Kidney epithelial cell (primary cell): ENCODE measurements around the gene CCER1. TPM values are rescaled to one million over a fixed set of nuclear protein-coding genes. Genes with fewer than 3 reads are reported as not detected.
A peak's percentile ranks its signal among the peaks of the same experiment; 100 is the strongest.

Experiments used
- DNase-seq: peaks from one replicate; pipeline ENCODE4 v3.0.0-alpha.2; 2010; ENCODE audit warnings: low read depth
- H3K27me3 ChIP-seq: 2 replicates; pipeline ENCODE4 v1.6.0; 2011; ENCODE audit warnings: low read length; ENCODE audit not compliant: control insufficient read depth, insufficient read depth
- H3K36me3 ChIP-seq: 2 replicates; pipeline ENCODE4 v1.5.1; 2011; ENCODE audit warnings: low read length; ENCODE audit not compliant: control insufficient read depth, insufficient read depth
- H3K4me3 ChIP-seq: 2 replicates; pipeline ENCODE4 v1.5.1; 2011; ENCODE audit warnings: low read depth, mild to moderate bottlenecking, control low read depth, low read length
- total RNA-seq: library from RNA; depleted of rRNA; stranded (reverse); fragments of >200 nt; gene quantifications from 2 replicates; pipeline ENCODE4 v1.2.3, GENCODE V29; 2015
- TF ChIP-seq, protein P1 (sequence below): IDR thresholded peaks from 2 replicates; pipeline ENCODE4 v1.5.1; 2011; ENCODE audit warnings: mild to moderate bottlenecking, moderate library complexity, low read length, control low read depth, inconsistent platforms; ENCODE audit not compliant: insufficient read depth, poor library complexity, severe bottlenecking

CCER1 gene
- total RNA-seq, 1 donor from 2014 or later, result not detected

DNA sequence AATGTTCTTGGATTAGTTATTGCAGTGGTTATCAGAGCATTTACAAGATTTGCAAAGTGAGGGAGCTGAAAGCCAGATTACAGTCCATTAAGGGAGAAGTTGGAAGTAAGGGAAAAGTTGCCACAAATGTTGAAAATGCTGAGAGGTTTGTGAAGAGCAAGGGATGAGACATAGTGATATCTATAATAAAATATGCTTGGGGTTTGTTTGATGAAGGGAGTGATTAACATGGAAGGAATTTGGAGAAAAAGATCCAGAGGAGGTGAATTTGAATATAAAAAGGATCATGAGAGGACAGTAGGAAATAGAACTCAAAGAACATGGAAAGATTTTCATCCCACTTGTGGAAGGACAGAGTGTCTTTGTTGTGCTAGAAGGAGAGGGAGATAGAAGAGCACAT is 19.3 kb upstream of the CCER1 start:
- no peaks in the 10 kb centered on the region for H3K36me3 ChIP-seq
- DNase-seq, result no peak
- no peaks in the 10 kb centered on the region for H3K27me3 ChIP-seq
- TF ChIP-seq, protein P1, sequence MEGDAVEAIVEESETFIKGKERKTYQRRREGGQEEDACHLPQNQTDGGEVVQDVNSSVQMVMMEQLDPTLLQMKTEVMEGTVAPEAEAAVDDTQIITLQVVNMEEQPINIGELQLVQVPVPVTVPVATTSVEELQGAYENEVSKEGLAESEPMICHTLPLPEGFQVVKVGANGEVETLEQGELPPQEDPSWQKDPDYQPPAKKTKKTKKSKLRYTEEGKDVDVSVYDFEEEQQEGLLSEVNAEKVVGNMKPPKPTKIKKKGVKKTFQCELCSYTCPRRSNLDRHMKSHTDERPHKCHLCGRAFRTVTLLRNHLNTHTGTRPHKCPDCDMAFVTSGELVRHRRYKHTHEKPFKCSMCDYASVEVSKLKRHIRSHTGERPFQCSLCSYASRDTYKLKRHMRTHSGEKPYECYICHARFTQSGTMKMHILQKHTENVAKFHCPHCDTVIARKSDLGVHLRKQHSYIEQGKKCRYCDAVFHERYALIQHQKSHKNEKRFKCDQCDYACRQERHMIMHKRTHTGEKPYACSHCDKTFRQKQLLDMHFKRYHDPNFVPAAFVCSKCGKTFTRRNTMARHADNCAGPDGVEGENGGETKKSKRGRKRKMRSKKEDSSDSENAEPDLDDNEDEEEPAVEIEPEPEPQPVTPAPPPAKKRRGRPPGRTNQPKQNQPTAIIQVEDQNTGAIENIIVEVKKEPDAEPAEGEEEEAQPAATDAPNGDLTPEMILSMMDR, result no peak
- no peak overlapping the region for H3K4me3 ChIP-seq

DNA sequence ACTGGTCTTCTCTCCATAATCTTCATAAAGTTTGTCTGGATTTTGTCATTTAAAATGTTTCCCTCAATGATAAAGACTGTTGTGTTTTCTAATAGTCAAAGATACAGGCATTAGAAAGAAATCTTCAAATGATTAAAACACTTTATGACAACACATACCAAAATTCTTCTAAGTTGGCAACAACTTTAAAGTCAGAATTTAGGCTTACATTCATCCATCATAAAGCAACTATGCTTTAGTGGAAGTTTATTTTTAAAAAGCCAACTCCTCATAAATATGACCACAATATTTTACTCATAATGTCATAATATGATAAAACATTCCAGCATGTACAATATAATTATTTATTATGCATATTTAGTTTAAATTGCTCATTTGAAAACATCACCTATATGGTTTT is 17.2 kb upstream of the CCER1 start:
- TF ChIP-seq, protein P1, result no peak
- Histone ChIP-seq H3K36me3 (no peaks in the 10 kb centered on the region), H3K27me3 (no peaks in the 10 kb centered on the region), H3K4me3 (no peak overlapping the region)
- DNase-seq, result no peak

DNA sequence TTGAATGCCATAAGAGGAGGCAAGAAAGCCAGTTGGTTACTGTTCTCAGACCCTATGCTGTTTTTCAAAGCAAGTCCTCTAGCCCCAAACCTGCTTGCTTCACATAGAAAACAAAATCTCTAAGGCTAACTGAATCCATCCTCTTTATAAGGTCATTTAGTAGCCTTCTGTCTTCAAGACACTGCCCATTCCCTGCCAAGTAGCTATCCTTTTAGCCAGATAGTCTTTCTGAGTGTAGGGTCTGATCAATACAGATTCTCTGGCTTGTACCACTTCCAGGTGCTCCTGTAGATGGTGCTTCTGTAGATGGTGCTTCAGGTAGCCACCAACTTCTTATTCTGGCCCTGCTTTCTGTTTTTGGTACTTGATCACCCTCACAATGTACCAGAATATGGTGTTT is 15.9 kb upstream of the CCER1 start:
- Histone ChIP-seq H3K36me3 (no peaks in the 10 kb centered on the region), H3K4me3 (no peak overlapping the region), H3K27me3 (no peaks in the 10 kb centered on the region)
- DNase-seq, result no peak
- TF ChIP-seq, protein P1, result no peak

DNA sequence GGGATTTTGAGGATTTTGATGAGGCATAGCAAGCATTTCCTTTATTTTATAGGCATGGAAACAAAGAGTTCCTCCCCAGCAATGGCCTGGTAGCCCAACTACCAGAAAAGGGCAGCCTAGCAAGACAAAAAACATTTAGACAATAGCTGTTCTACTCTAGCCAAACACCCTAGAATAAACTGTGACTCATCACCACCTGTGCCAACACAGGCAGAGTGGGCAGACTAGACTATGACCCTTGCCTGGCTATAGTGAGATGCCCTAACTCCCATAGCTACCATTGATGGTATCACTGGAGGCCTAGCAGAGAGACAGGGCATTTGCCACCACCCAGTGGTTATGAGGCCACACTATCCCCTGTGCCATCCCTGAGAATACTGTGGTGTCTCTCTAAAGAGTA is 15.5 kb upstream of the CCER1 start:
- DNase-seq, result peak; percentile 29
- no peaks in the 10 kb centered on the region for H3K36me3 ChIP-seq
- TF ChIP-seq, protein P1, result no peak

DNA sequence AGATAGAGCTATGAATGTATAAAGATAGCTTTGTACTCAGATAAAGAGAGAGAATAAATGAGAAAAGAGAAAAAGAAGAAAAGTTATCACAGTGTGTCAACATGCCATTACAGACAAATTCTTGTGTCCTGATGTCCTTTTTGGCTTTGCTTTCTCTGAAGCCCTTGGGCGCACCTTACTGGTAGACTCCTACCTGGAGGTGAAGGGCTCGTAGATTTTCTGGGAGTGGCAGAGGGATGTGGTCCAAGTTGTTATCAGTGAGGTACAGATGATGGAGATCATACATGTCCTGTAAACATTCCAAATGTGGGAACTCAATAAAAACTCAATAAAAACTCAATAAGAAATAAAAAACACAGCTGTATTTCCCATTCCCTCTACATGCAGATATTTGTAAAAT is 14.9 kb upstream of the CCER1 start:
- H3K4me3 ChIP-seq, result no peak overlapping the region
- no peak for DNase-seq
- H3K27me3 ChIP-seq, result no peaks in the 10 kb centered on the region
- TF ChIP-seq, protein P1, result no peak
- no peaks in the 10 kb centered on the region for H3K36me3 ChIP-seq

More for the DNA sequence above, 15.5 kb upstream of the CCER1 start:
- no peak overlapping the region for H3K4me3 ChIP-seq
- H3K27me3 ChIP-seq, result no peaks in the 10 kb centered on the region

DNA sequence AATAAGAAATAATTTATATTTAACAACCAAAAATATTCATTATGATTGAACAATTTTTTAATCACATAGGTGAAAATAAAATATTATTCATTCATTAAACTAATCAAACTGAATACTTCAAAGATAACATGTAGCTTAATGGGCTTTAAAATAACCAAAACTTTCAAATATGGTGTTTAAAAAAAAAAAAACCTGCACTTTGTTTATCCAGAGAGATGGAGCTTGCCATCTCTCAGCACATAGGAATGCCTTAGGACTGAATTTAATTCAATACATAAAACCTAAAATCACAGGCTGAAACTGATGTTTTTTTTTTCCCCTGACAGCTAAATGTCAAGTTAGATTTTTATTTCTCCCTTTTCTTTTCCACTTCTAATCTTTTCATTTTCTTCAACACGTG is 14.4 kb upstream of the CCER1 start:
- no peaks in the 10 kb centered on the region for H3K27me3 ChIP-seq
- TF ChIP-seq, protein P1, result no peak
- no peak for DNase-seq
- no peak overlapping the region for H3K4me3 ChIP-seq
- H3K36me3 ChIP-seq, result no peaks in the 10 kb centered on the region
